GM13977 (cell line): ENCODE measurements around the gene MIGA2.

Source experiments
- DNase-seq: peaks from one replicate; pipeline ENCODE4 v3.0.0; 2012; ENCODE audit warnings: low spot score
- CTCF ChIP-seq: IDR thresholded peaks from 2 replicates; pipeline ENCODE4 v1.5.1; 2012; ENCODE audit warnings: mild to moderate bottlenecking, control low read depth; ENCODE audit not compliant: insufficient read depth; ENCODE audit errors: extremely low read depth, missing control alignments
- in situ Hi-C: fragments of 300-500 bp; cut with MboI; formaldehyde crosslinking; loops from one replicate; pipeline ENCODE4 v1.12.0; 2022; ENCODE audit warnings: low sequenced_read_pairs, low pct_unique_long_range_greater_than_20kb, mixed read lengths, inconsistent platforms; ENCODE audit not compliant: unreplicated experiment

The MIGA2 gene

GRCh38 chr9:129104051-129104450 lies 67.6 kb downstream of the MIGA2 start:
- no peak for DNase-seq
- in situ Hi-C loops = no loop called here
- no peak for TF ChIP-seq CTCF

- TF ChIP-seq CTCF = no peak
- DNase-seq = no peak
- in situ Hi-C loops = no loop called here
Measured at GRCh38 chr9:129105857-129106694, 69.7 kb downstream of the MIGA2 start.

GRCh38 chr9:129107651-129108050 lies 71.2 kb downstream of the MIGA2 start:
- DNase-seq = no peak
- in situ Hi-C loops = no loop called here
- no peak for TF ChIP-seq CTCF

GRCh38 chr9:129108083-129108804 lies 71.8 kb downstream of the MIGA2 start:
- DNase-seq = no peak
- no peak for TF ChIP-seq CTCF
- in situ Hi-C loops = no loop called here

- DNase-seq = no peak
- in situ Hi-C loops = no loop called here
- no peak for TF ChIP-seq CTCF
Measured at GRCh38 chr9:129108805-129109536, 72.5 kb downstream of the MIGA2 start.

GRCh38 chr9:129109537-129109903 lies 73.1 kb downstream of the MIGA2 start:
- no peak for TF ChIP-seq CTCF
- no peak for DNase-seq
- in situ Hi-C loops = no loop called here
